Choroid plexus epithelial cell (primary cell): ENCODE results near the gene EIF3K.

ENCODE experiments used
- DNase-seq: peaks from one replicate; pipeline ENCODE4 v3.0.0-alpha.2; 2010; ENCODE audit warnings: low read depth
- H3K4me3 ChIP-seq: 2 replicates; pipeline ENCODE4 v1.5.1; 2011; ENCODE audit warnings: low read depth, mild to moderate bottlenecking, control low read depth, low read length, moderate library complexity
- CTCF ChIP-seq: conservative IDR thresholded peaks from 2 replicates; pipeline ENCODE4 v1.5.1; 2011; ENCODE audit warnings: low read depth, mild to moderate bottlenecking, control low read depth, inconsistent platforms, low read length, moderate library complexity

EIF3K gene

GRCh38 chr19:38606131-38606530 lies 12.9 kb upstream of the EIF3K start:
- no peak overlapping the region for H3K4me3 ChIP-seq
- no peak for TF ChIP-seq CTCF
- no peak for DNase-seq

- DNase-seq = no peak
- no peak for TF ChIP-seq CTCF
- no peak overlapping the region for H3K4me3 ChIP-seq
These were observed 4.7 kb upstream of the EIF3K start for GRCh38 chr19:38614289-38614688.

GRCh38 chr19:38615007-38615581 lies 3.9 kb upstream of the EIF3K start:
- DNase-seq = no peak
- no peak overlapping the region for H3K4me3 ChIP-seq
- no peak for TF ChIP-seq CTCF

GRCh38 chr19:38616265-38616664 lies 2.7 kb upstream of the EIF3K start:
- no peak for TF ChIP-seq CTCF
- H3K4me3 ChIP-seq = no peak overlapping the region
- DNase-seq = no peak

GRCh38 chr19:38617283-38617763 lies 1.7 kb upstream of the EIF3K start:
- H3K4me3 ChIP-seq = no peak overlapping the region
- TF ChIP-seq CTCF = no peak
- DNase-seq = no peak

GRCh38 chr19:38617764-38618589 lies 1.0 kb upstream of the EIF3K start, which contains the start of gene MAP4K1:
Gene MAP4K1 (minus strand): TSS chr19:38617953. CDS start chr19:38617895, 58 bp downstream.
- DNase-seq = no peak
- peak within 1 kb of the TSS; percentile 99 for H3K4me3 ChIP-seq
- no peak for TF ChIP-seq CTCF
